K562 (cell line): ENCODE results near the gene LRP2. TPM values are rescaled to one million over a fixed set of nuclear protein-coding genes. Genes with fewer than 3 reads are reported as not detected.

Source experiments
- ATAC-seq: fragments of 200-7000 bp; cut with Tn5 transposase; 3 replicates; pipeline ENCODE4 v1.9.1; 2020; ENCODE audit warnings: moderate library complexity
- BruUV-seq: library from RNA; stranded (reverse); fragments of 400-500 nt; replicated peaks from 2 replicates; lab custom pipeline; 2021; lab: Mats Ljungman, UMichigan
- CTCF ChIA-PET: fragments of 300-600 bp; formaldehyde crosslinking; extraction: SDS; loops from one replicate; lab custom pipeline; 2021; ENCODE audit warnings: low intra/inter-chr PET ratio; lab: Yijun Ruan, JAX
- POLR2A ChIA-PET: fragments of 300-600, 350-650 bp; sonication (Branson Sonifier 250); formaldehyde crosslinking; extraction: SDS; loops from one replicate; lab custom pipeline; 2021; ENCODE audit warnings: antibody characterized with exemption, inconsistent platforms; lab: Yijun Ruan, JAX
- DNase-seq, 4 experiments: peaks; one replicate each; pipeline versions ENCODE4 v3.0.0 to v3.0.0-alpha.2; 2011 to 2018; ENCODE audit warnings: low spot score in 3 of 4, mixed read lengths in 3 of 4; ENCODE audit errors: extremely low read depth in 1 of 4
- FAIRE-seq: peaks from 2 replicates; lab custom pipeline; 2011; peaks lifted over from hg19 to GRCh38; lab: Jason Lieb, UNC
- H2AFZ ChIP-seq: 2 replicates; pipeline ENCODE4 v1.6.0; 2011; ENCODE audit warnings: low read depth, low read length, control low read depth, inconsistent platforms
- H3K27ac ChIP-seq: fragments of 200-600 bp; 3 replicates; pipeline ENCODE4 v1.8.0; 2011; ENCODE audit warnings: low read depth, mild to moderate bottlenecking, control low read depth, inconsistent platforms, low read length, moderate library complexity, mixed read lengths; ENCODE audit errors: extremely low read depth
- H3K27me3 ChIP-seq, 2 experiments: fragments of 300-600 bp in 1 of 2; 2 replicates in 1 of 2; 3 replicates in 1 of 2; pipeline versions ENCODE4 v1.6.0 to v1.8.0; 2011; ENCODE audit warnings: inconsistent platforms in 2 of 2, low read length in 2 of 2, mild to moderate bottlenecking in 1 of 2, mixed read lengths in 1 of 2, moderate library complexity in 1 of 2; ENCODE audit not compliant: control insufficient read depth in 2 of 2, insufficient read depth in 2 of 2
- H3K36me3 ChIP-seq: fragments of 300-600 bp; 3 replicates; pipeline ENCODE4 v1.8.0; 2011; ENCODE audit warnings: mild to moderate bottlenecking, low read length, inconsistent platforms; ENCODE audit not compliant: control insufficient read depth, insufficient read depth
- H3K4me1 ChIP-seq, 2 experiments: fragments of 200-600 bp in 1 of 2; replicated peaks in 1 of 2; 2 replicates in 1 of 2; 3 replicates in 1 of 2; pipeline versions ENCODE4 v1.5.1 to v1.8.0; 2011; ENCODE audit warnings: inconsistent platforms in 2 of 2, low read length in 2 of 2, mild to moderate bottlenecking in 1 of 2, mixed read lengths in 1 of 2, moderate library complexity in 1 of 2; ENCODE audit not compliant: control insufficient read depth in 2 of 2, insufficient read depth in 2 of 2
- H3K4me2 ChIP-seq: 2 replicates; pipeline ENCODE4 v1.6.1; 2011; ENCODE audit warnings: low read length, control low read depth, inconsistent platforms, mixed read lengths; ENCODE audit not compliant: insufficient read depth
- H3K4me3 ChIP-seq: fragments of 200-600 bp; sonication (generic), shearing (Covaris generic); 2 replicates; pipeline ENCODE4 v1.5.1; 2016; ENCODE audit warnings: control low read depth, inconsistent platforms
- H3K79me2 ChIP-seq: fragments of 200-600 bp; 3 replicates; pipeline ENCODE4 v1.8.0; 2011; ENCODE audit warnings: low read length, inconsistent platforms; ENCODE audit not compliant: control insufficient read depth, insufficient read depth
- H3K9ac ChIP-seq, 2 experiments: 2 replicates each; pipeline versions ENCODE4 v1.6.0 to v1.6.1; 2011; ENCODE audit warnings: low read depth in 2 of 2, low read length in 2 of 2, control low read depth in 1 of 2, inconsistent platforms in 1 of 2, mild to moderate bottlenecking in 1 of 2, mixed read lengths in 1 of 2; ENCODE audit not compliant: insufficient read depth in 1 of 2
- H3K9me1 ChIP-seq: one replicate; pipeline ENCODE4 v1.6.0; 2011; ENCODE audit warnings: inconsistent platforms, mild to moderate bottlenecking, low read length, moderate library complexity; ENCODE audit not compliant: control insufficient read depth, insufficient read depth
- H3K9me3 ChIP-seq: replicated peaks from 2 replicates; pipeline ENCODE4 v1.5.1; 2011; ENCODE audit warnings: low read depth, low read length, inconsistent platforms; ENCODE audit not compliant: control insufficient read depth, insufficient read depth
- H4K20me1 ChIP-seq: replicated peaks from 2 replicates; pipeline ENCODE4 v1.6.1; 2011; ENCODE audit warnings: low read length, inconsistent platforms, mixed read lengths; ENCODE audit not compliant: control insufficient read depth, insufficient read depth
- ATF7 ChIP-seq: fragments of 450-650 bp; IDR thresholded peaks from 2 replicates; pipeline ENCODE4 v1.7.1; 2014; ENCODE audit warnings: mild to moderate bottlenecking, moderate library complexity
- C11orf30 ChIP-seq: fragments of 450-650 bp; IDR thresholded peaks from 2 replicates; pipeline ENCODE4 v1.6.1; 2016; ENCODE audit warnings: low read depth, mild to moderate bottlenecking
- COPS2 ChIP-seq: fragments of 450-650 bp; conservative IDR thresholded peaks from 2 replicates; pipeline ENCODE4 v1.6.1; 2016; ENCODE audit warnings: mild to moderate bottlenecking, moderate library complexity
- EGR1 ChIP-seq: fragments of 450-650 bp; conservative IDR thresholded peaks from 2 replicates; pipeline ENCODE4 v1.6.1; 2017; ENCODE audit warnings: mild to moderate bottlenecking
- EWSR1 ChIP-seq: fragments of 450-650 bp; IDR thresholded peaks from 2 replicates; pipeline ENCODE4 v1.6.1; 2018; ENCODE audit warnings: borderline replicate concordance, mild to moderate bottlenecking, low read depth, moderate library complexity; ENCODE audit not compliant: partially characterized antibody
- KDM1A ChIP-seq, 2 experiments: fragments of 450-650 bp; IDR thresholded peaks; 2 replicates each; pipeline ENCODE4 v1.6.1; 2016; ENCODE audit warnings: mild to moderate bottlenecking in 2 of 2
- RHOXF2B ChIP-seq: fragments of 250-450 bp; sonication (Bioruptor Pico); conservative IDR thresholded peaks from 2 replicates; pipeline ENCODE4 v1.5.1; 2021
- THRB ChIP-seq: fragments of 450-650 bp; formaldehyde crosslinking; conservative IDR thresholded peaks from 2 replicates; pipeline ENCODE4 v1.4.0; 2022; ENCODE audit warnings: mild to moderate bottlenecking, missing genetic modification characterization
- YY1 ChIP-seq, 3 experiments: IDR thresholded peaks; 2 replicates each; pipeline ENCODE4 v1.6.1; 2011; ENCODE audit warnings: low read length in 2 of 3, mild to moderate bottlenecking in 2 of 3, moderate library complexity in 2 of 3, borderline replicate concordance in 1 of 3, control low read depth in 1 of 3, low read depth in 1 of 3; ENCODE audit not compliant: insufficient read depth in 3 of 3, insufficient replicate concordance in 2 of 3, control insufficient read depth in 1 of 3, insufficient read length in 1 of 3; ENCODE audit errors: extremely low read depth in 1 of 3
- ZNF57 ChIP-seq: fragments of 450-650 bp; formaldehyde crosslinking; IDR thresholded peaks from 2 replicates; pipeline ENCODE4 v1.4.0; 2020; ENCODE audit warnings: mild to moderate bottlenecking, moderate library complexity
- ZNF707 ChIP-seq: fragments of 250-450 bp; sonication (Bioruptor Pico); conservative IDR thresholded peaks from 2 replicates; pipeline ENCODE4 v1.8.0; 2022; ENCODE audit warnings: inconsistent platforms, mild to moderate bottlenecking, moderate library complexity
- WGBS: fragments of 100-300 bp; shearing (Covaris generic); methylation state at CpG from one replicate; pipeline ENCODE4 v1.1.6; 2016; ENCODE audit warnings: low coverage, mixed read lengths; ENCODE audit not compliant: insufficient coverage; ENCODE audit errors: missing lambda C conversion rate; 5-methylcytosine and 5-hydroxymethylcytosine counted together
- in situ Hi-C: fragments of 300-500 bp; cut with MboI; formaldehyde crosslinking; loops from 4 replicates; pipeline ENCODE4 v1.15.0; 2018; ENCODE audit warnings: inconsistent platforms, mixed read lengths
- intact Hi-C: fragments of 100-400 bp; cut with micrococcal nuclease; formaldehyde crosslinking; loops from 2 replicates; pipeline ENCODE4 v1.14.2; 2022
- polyA plus RNA-seq, 8 experiments: library from polyadenylated mRNA; depleted of rRNA in 4 of 8; stranded (reverse) in 5 of 8; unstranded in 3 of 8; fragments of >200 nt; fragmentation: Nextera tagmentation in 2 of 8; fragmentation: Illumina TruSeq in 1 of 8; extraction: Ambion mirVana in 2 of 8; extraction: Trizol in 1 of 8; gene quantifications; 2 replicates each; pipeline versions ENCODE4 v1.2.1 to v1.2.3, GENCODE V29; 2011 to 2014; ENCODE audit warnings: inconsistent platforms in 1 of 8, missing spikeins in 1 of 8
- total RNA-seq, 7 experiments: library from RNA; depleted of rRNA in 6 of 7; stranded (reverse); fragments of >200 nt in 6 of 7; fragmentation: Illumina TruSeq in 2 of 7; extraction: Trizol in 2 of 7; gene quantifications; 2 replicates each; pipeline versions ENCODE4 v1.2.1 to v1.2.3, GENCODE V29; 2011 to 2021; ENCODE audit warnings: low replicate concordance in 1 of 7
- TF ChIP-seq, protein P1 (sequence below): fragments of 250-450 bp; sonication (Bioruptor Pico); IDR thresholded peaks from 2 replicates; pipeline ENCODE4 v1.8.0; 2021; ENCODE audit warnings: moderate library complexity, mild to moderate bottlenecking, inconsistent platforms

Gene LRP2
- total and polyA plus RNA-seq, 9 of the 15 experiments (the other 6 are each of a cell fraction or from before 2014, with no cell fraction given): 0.04 to 0.18 (median 0.11) TPM; not detected in 1

DNA sequence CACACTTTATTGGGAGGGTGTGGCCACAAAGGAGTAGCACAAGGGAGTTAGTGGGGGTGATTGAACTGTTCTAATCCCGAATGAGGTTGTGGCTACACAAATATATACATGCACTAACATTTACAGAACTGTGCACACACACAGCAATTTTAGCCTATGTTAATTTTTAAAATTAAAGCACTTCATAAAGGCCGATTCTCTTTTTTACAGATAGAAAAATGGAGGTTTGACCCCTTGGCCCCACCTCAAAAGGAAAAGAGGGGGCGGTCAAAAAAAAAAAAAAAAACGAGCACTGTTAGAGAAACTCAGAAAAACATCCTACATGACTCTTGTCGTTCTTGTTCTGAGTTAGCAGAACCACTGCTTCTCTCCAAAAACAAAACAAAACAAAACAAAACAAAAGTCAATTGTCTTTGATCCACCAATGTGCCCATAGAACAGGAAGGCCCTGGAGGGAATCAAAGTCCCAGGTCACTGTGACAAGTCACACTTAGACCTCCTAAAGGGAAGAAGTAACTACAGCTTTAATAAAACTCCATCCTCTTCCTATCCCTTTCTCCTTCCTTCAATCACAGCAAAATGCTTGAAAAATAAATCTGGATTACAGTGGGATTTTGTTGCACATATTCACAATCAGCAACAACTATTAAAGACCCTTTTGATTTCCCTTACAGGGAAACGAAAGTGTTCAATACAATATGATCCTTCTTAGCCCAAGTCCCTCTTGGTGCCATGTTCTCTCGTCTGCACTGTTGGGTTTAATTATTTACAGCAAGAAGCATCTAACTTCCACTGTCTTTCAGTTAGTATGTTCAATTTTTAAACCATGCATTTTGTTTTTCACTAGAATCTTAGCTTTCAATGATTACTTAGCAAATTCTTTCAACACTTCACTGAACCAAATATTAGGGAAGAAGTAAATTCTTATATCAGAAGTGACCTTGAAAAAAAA lies 16.6 kb downstream of the LRP2 start:
- DNase-seq (no peak), FAIRE-seq (no peak), ATAC-seq (no peak)
- ChIA-PET CTCF (no interaction called here), POLR2A (no interaction called here)
- Histone ChIP-seq H3K9me1 (no peaks in the 10 kb centered on the region), H3K79me2 (no peaks in the 10 kb centered on the region), H2AFZ (no peak overlapping the region), H3K36me3 (no peaks in the 10 kb centered on the region), H3K4me1 (no peaks in the 10 kb centered on the region), H3K4me2 (no peak overlapping the region), H3K9me3 (no peaks in the 10 kb centered on the region), H4K20me1 (no peaks in the 10 kb centered on the region), H3K27me3 (peaks cover 4 to 8% of the 10 kb centered on the region in 2 experiments; a peak in 4 of 5 replicates), H3K4me3 (no peak overlapping the region), H3K27ac (no peak overlapping the region), H3K9ac (no peak overlapping the region)
- in situ Hi-C loops: no loop called here
- TF ChIP-seq KDM1A (IDR thresholded peaks at IDR 0.05): 0 out of 4 replicates have a peak, but pooled peaks of 1 of the 2 experiments have one; percentile 25
- no peak for TF ChIP-seq COPS2
- TF ChIP-seq, protein P1, sequence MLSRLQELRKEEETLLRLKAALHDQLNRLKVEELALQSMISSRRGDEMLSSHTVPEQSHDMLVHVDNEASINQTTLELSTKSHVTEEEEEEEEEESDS: no peak
- no peak for TF ChIP-seq EWSR1
- TF ChIP-seq YY1 (IDR thresholded peaks at IDR 0.05; ENCODE audit: borderline replicate concordance in 1 of 3, control insufficient read depth in 1 of 3, extremely low read depth in 1 of 3, insufficient read depth in 3 of 3, insufficient read length in 1 of 3, insufficient replicate concordance in 2 of 3, low read depth in 1 of 3, low read length in 2 of 3): no peak
- TF ChIP-seq ZNF57 (CRISPR knock-in tag): no peak
- TF ChIP-seq C11orf30: no peak
- no peak for TF ChIP-seq THRB
- TF ChIP-seq ZNF707: no peak
- no peak for TF ChIP-seq ATF7
- no peak for TF ChIP-seq RHOXF2B (CRISPR knock-in tag)
- TF ChIP-seq EGR1: 0 out of 2 replicates have a peak, but pooled peaks have one; percentile 19
- intact Hi-C loops: no loop called here
- under 1% methylated on average over 6 of the region's 7 CpGs for WGBS
- BruUV-seq: no TSS peak
